Lower leg skin (tissue), 3 donors: ENCODE data around the gene NEXN.

ENCODE experiments used
- POLR2A ChIP-seq, 2 donors: fragments of 450-650 bp; IDR thresholded peaks; one replicate each; pipeline ENCODE4 v1.6.1; 2016 to 2017; ENCODE audit warnings: antibody characterized with exemption in 2 of 2, mild to moderate bottlenecking in 1 of 2, moderate library complexity in 1 of 2
- TF ChIP-seq, protein P1 (sequence below), 3 donors: fragments of 450-650 bp; IDR thresholded peaks; one replicate each; pipeline ENCODE4 v1.5.1; 2016; ENCODE audit warnings: antibody characterized with exemption in 3 of 3, mild to moderate bottlenecking in 3 of 3, moderate library complexity in 2 of 3

DNA sequence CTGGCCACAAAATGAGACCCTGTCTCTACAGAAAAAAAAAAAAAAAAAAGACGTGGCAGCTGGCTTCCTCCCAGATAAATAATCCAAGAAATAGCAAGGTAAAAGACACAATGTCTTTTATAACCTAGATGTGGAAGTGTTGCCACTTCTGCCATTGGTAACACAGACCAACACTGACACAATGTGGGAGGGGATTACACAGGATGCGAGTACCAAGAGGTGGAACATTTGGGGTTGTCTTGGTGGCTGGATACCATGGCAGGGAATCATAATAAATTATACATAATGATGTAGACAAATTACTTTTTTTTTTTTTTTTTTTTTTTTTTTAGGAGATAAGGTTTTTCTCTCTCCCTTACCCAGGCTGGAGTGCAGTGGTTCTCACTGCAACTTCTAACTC lies 6.0 kb upstream of the NEXN start:
- no peak for TF ChIP-seq POLR2A (IDR thresholded peaks at IDR 0.05)
- TF ChIP-seq, protein P1, sequence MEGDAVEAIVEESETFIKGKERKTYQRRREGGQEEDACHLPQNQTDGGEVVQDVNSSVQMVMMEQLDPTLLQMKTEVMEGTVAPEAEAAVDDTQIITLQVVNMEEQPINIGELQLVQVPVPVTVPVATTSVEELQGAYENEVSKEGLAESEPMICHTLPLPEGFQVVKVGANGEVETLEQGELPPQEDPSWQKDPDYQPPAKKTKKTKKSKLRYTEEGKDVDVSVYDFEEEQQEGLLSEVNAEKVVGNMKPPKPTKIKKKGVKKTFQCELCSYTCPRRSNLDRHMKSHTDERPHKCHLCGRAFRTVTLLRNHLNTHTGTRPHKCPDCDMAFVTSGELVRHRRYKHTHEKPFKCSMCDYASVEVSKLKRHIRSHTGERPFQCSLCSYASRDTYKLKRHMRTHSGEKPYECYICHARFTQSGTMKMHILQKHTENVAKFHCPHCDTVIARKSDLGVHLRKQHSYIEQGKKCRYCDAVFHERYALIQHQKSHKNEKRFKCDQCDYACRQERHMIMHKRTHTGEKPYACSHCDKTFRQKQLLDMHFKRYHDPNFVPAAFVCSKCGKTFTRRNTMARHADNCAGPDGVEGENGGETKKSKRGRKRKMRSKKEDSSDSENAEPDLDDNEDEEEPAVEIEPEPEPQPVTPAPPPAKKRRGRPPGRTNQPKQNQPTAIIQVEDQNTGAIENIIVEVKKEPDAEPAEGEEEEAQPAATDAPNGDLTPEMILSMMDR (IDR thresholded peaks at IDR 0.05) = no peak
